Right atrium auricular region (tissue), 2 donors: ENCODE results near the gene CMPK1. TPM values are rescaled to one million over a fixed set of nuclear protein-coding genes. Genes with fewer than 3 reads are reported as not detected.
A peak's percentile ranks its signal among the peaks of the same experiment; 100 is the strongest.

Experiments
- DNase-seq: peaks from one replicate; pipeline ENCODE4 v3.0.0-alpha.2; 2019; ENCODE audit warnings: low spot score
- H3K27ac ChIP-seq, 2 donors: fragments of 200-600 bp; sonication (generic); 1 replicate in 1 of 2; 2 replicates in 1 of 2; pipeline ENCODE4 v1.5.1; 2016 to 2019
- H3K27me3 ChIP-seq, 2 donors: fragments of 200-600 bp; sonication (generic); one replicate each; pipeline versions ENCODE4 v1.5.1 to v1.6.0; 2017 to 2019
- H3K36me3 ChIP-seq: fragments of 200-600 bp; sonication (generic); one replicate; pipeline ENCODE4 v1.5.1; 2016
- H3K4me1 ChIP-seq, 2 donors: fragments of 200-600 bp; sonication (generic); one replicate each; pipeline versions ENCODE4 v1.5.1 to v1.6.0; 2017 to 2019
- H3K4me3 ChIP-seq, 2 donors: fragments of 200-600 bp; sonication (generic); 1 replicate in 1 of 2; 2 replicates in 1 of 2; pipeline ENCODE4 v1.5.1; 2017 to 2019; ENCODE audit warnings: mild to moderate bottlenecking in 1 of 2, moderate library complexity in 1 of 2
- H3K9me3 ChIP-seq, 2 donors: fragments of 200-600 bp; sonication (generic); one replicate each; pipeline ENCODE4 v1.5.1; 2019
- CTCF ChIP-seq, 2 donors: fragments of 200-600 bp; sonication (generic); IDR thresholded peaks; one replicate each; pipeline ENCODE4 v1.5.1; 2019; ENCODE audit warnings: antibody characterized with exemption in 2 of 2
- total RNA-seq, 2 donors: library from RNA; depleted of rRNA; stranded (reverse); fragments of >200 nt; gene quantifications; one replicate each; pipeline ENCODE4 v1.1.0, GENCODE V29; 2016

The CMPK1 gene
- total RNA-seq, 2 donors from 2014 or later = 51.4 to 72.3 TPM

- no peaks in the 10 kb centered on the region for H3K27me3 ChIP-seq
- TF ChIP-seq CTCF (IDR thresholded peaks at IDR 0.05) = no peak
- no peak overlapping the region for H3K27ac ChIP-seq
- no peak overlapping the region for H3K4me3 ChIP-seq
- peaks cover 4% of the 10 kb centered on the region for H3K36me3 ChIP-seq
- H3K9me3 ChIP-seq = no peaks in the 10 kb centered on the region
- DNase-seq = no peak
- H3K4me1 ChIP-seq = no peaks in the 10 kb centered on the region
These were observed 51.4 kb downstream of the CMPK1 start for GRCh38 chr1:47385020-47385419.

GRCh38 chr1:47386268-47386667 lies 52.7 kb downstream of the CMPK1 start:
- H3K36me3 ChIP-seq = peaks cover 4% of the 10 kb centered on the region
- no peaks in the 10 kb centered on the region for H3K9me3 ChIP-seq
- no peaks in the 10 kb centered on the region for H3K27me3 ChIP-seq
- TF ChIP-seq CTCF (IDR thresholded peaks at IDR 0.05) = no peak
- H3K4me1 ChIP-seq = no peaks in the 10 kb centered on the region
- H3K27ac ChIP-seq = no peak overlapping the region
- DNase-seq = no peak
- H3K4me3 ChIP-seq = no peak overlapping the region

- Histone ChIP-seq H3K4me3 (no peak overlapping the region), H3K4me1 (no peaks in the 10 kb centered on the region), H3K9me3 (no peaks in the 10 kb centered on the region), H3K36me3 (no peaks in the 10 kb centered on the region), H3K27ac (no peak overlapping the region), H3K27me3 (no peaks in the 10 kb centered on the region)
- TF ChIP-seq CTCF (IDR thresholded peaks at IDR 0.05) = no peak
- peak; percentile 28 for DNase-seq
These were observed 54.7 kb downstream of the CMPK1 start for GRCh38 chr1:47388030-47388890.

GRCh38 chr1:47388891-47389238 lies 55.3 kb downstream of the CMPK1 start:
- no peaks in the 10 kb centered on the region for H3K9me3 ChIP-seq
- no peaks in the 10 kb centered on the region for H3K27me3 ChIP-seq
- H3K27ac ChIP-seq = no peak overlapping the region
- H3K36me3 ChIP-seq = no peaks in the 10 kb centered on the region
- peak; percentile 66 for DNase-seq
- peak; percentile 28 to 78 for TF ChIP-seq CTCF (IDR thresholded peaks at IDR 0.05)
- H3K4me3 ChIP-seq = no peak overlapping the region
- H3K4me1 ChIP-seq = no peaks in the 10 kb centered on the region

- Histone ChIP-seq H3K36me3 (no peaks in the 10 kb centered on the region), H3K4me1 (no peaks in the 10 kb centered on the region), H3K27me3 (no peaks in the 10 kb centered on the region), H3K4me3 (no peak overlapping the region), H3K9me3 (no peaks in the 10 kb centered on the region), H3K27ac (no peak overlapping the region)
- no peak for TF ChIP-seq CTCF (IDR thresholded peaks at IDR 0.05)
- DNase-seq = peak; percentile 36
These were observed 56.1 kb downstream of the CMPK1 start for GRCh38 chr1:47389731-47390130.

- H3K27me3 ChIP-seq = no peaks in the 10 kb centered on the region
- no peaks in the 10 kb centered on the region for H3K4me1 ChIP-seq
- no peak overlapping the region for H3K4me3 ChIP-seq
- no peaks in the 10 kb centered on the region for H3K9me3 ChIP-seq
- no peak for DNase-seq
- H3K27ac ChIP-seq = no peak overlapping the region
- no peak for TF ChIP-seq CTCF (IDR thresholded peaks at IDR 0.05)
- no peaks in the 10 kb centered on the region for H3K36me3 ChIP-seq
These were observed 57.3 kb downstream of the CMPK1 start for GRCh38 chr1:47390843-47391242.
